Endothelial cell of umbilical vein (primary cell): Measurements from ENCODE around the gene RAB11FIP3. TPM values are rescaled to one million over a fixed set of nuclear protein-coding genes. Genes with fewer than 3 reads are reported as not detected.

Source experiments
- BruUV-seq: library from RNA; stranded (reverse); fragments of 400-500 nt; replicated peaks from 2 replicates; lab custom pipeline; 2021; lab: Mats Ljungman, UMichigan
- CTCF ChIA-PET: fragments of 300-600, 350-600 bp; sonication (Branson Sonifier 250); formaldehyde crosslinking; loops from one replicate; lab custom pipeline; 2021; ENCODE audit warnings: antibody characterized with exemption, inconsistent platforms; lab: Charles Lee
- POLR2A ChIA-PET: fragments of 300-600, 350-600 bp; sonication (Branson Sonifier 250); formaldehyde crosslinking; loops from one replicate; lab custom pipeline; 2021; ENCODE audit warnings: antibody characterized with exemption, inconsistent platforms; lab: Charles Lee
- DNase-seq: peaks from one replicate; pipeline ENCODE4 v3.0.0-alpha.2; 2011; ENCODE audit warnings: low read depth, low spot score
- FAIRE-seq: peaks from 2 replicates; lab custom pipeline; 2011; peaks lifted over from hg19 to GRCh38; lab: Jason Lieb, UNC
- H2AFZ ChIP-seq: 2 replicates; pipeline ENCODE4 v1.6.0; 2012; ENCODE audit warnings: low read depth, low read length, control low read depth, inconsistent platforms
- H3K27ac ChIP-seq: 2 replicates; pipeline ENCODE4 v1.5.1; 2011; ENCODE audit warnings: low read depth, mild to moderate bottlenecking, control low read depth, low read length, moderate library complexity; ENCODE audit not compliant: insufficient read depth
- H3K27me3 ChIP-seq, 2 experiments: 2 replicates each; pipeline versions ENCODE4 v1.6.0 to v1.6.1; 2011; ENCODE audit warnings: low read length in 2 of 2, mixed read lengths in 1 of 2; ENCODE audit not compliant: control insufficient read depth in 2 of 2, insufficient read depth in 2 of 2
- H3K36me3 ChIP-seq, 2 experiments: 2 replicates in 1 of 2; 3 replicates in 1 of 2; pipeline ENCODE4 v1.5.1; 2011; ENCODE audit warnings: low read length in 2 of 2, mild to moderate bottlenecking in 1 of 2, moderate library complexity in 1 of 2; ENCODE audit not compliant: control insufficient read depth in 2 of 2, insufficient read depth in 2 of 2; ENCODE audit errors: extremely low read depth in 1 of 2
- H3K4me1 ChIP-seq: 3 replicates; pipeline ENCODE4 v1.5.1; 2011; ENCODE audit warnings: mild to moderate bottlenecking, low read length; ENCODE audit not compliant: control insufficient read depth, insufficient read depth; ENCODE audit errors: extremely low read depth
- H3K4me2 ChIP-seq: 2 replicates; pipeline ENCODE4 v1.6.1; 2011; ENCODE audit warnings: low read length, control low read depth, mixed read lengths; ENCODE audit not compliant: insufficient read depth
- H3K4me3 ChIP-seq, 3 experiments: fragments of 200-600 bp in 1 of 3; sonication (generic), shearing (Covaris generic) in 1 of 3; replicated peaks in 1 of 3; 2 replicates each; pipeline ENCODE4 v1.5.1; 2011 to 2016; ENCODE audit warnings: control low read depth in 3 of 3, low read length in 3 of 3, mild to moderate bottlenecking in 2 of 3, inconsistent platforms in 1 of 3, low read depth in 1 of 3, moderate library complexity in 1 of 3; ENCODE audit not compliant: insufficient read depth in 1 of 3
- H3K79me2 ChIP-seq: 2 replicates; pipeline ENCODE4 v1.6.0; 2012; ENCODE audit warnings: low read length, inconsistent platforms; ENCODE audit not compliant: control insufficient read depth, insufficient read depth
- H3K9ac ChIP-seq: replicated peaks from 2 replicates; pipeline ENCODE3; 2011; ENCODE audit warnings: low read length, control low read depth; ENCODE audit not compliant: insufficient read depth; ENCODE audit errors: extremely low read depth
- H3K9me1 ChIP-seq: replicated peaks from 3 replicates; pipeline ENCODE4 v1.6.0; 2011; ENCODE audit warnings: mild to moderate bottlenecking, low read length; ENCODE audit not compliant: control insufficient read depth, insufficient read depth; ENCODE audit errors: extremely low read depth
- H3K9me3 ChIP-seq: replicated peaks from 2 replicates; pipeline ENCODE4 v1.5.1; 2012; ENCODE audit warnings: low read length, inconsistent platforms; ENCODE audit not compliant: control insufficient read depth, insufficient read depth
- H4K20me1 ChIP-seq: replicated peaks from 2 replicates; pipeline ENCODE3; 2011; ENCODE audit warnings: mild to moderate bottlenecking, low read length; ENCODE audit not compliant: control insufficient read depth, insufficient read depth; ENCODE audit errors: extremely low read depth
- CTCF ChIP-seq, 2 donors: IDR thresholded peaks; 1 replicate in 1 of 2; 2 replicates in 1 of 2; pipeline ENCODE4 v1.5.1; 2011; ENCODE audit warnings: low read length in 2 of 2, mild to moderate bottlenecking in 2 of 2, moderate library complexity in 2 of 2, control low read depth in 1 of 2, inconsistent platforms in 1 of 2, low read depth in 1 of 2; ENCODE audit not compliant: insufficient read depth in 1 of 2; ENCODE audit errors: extremely low read depth in 1 of 2
- EZH2 ChIP-seq: IDR thresholded peaks from 2 replicates; pipeline ENCODE4 v1.6.1; 2012; ENCODE audit warnings: borderline replicate concordance, low read depth, mild to moderate bottlenecking, moderate library complexity, low read length, inconsistent platforms; ENCODE audit not compliant: severe bottlenecking
- FOS ChIP-seq: IDR thresholded peaks from 2 replicates; pipeline ENCODE4 v1.6.1; 2011; ENCODE audit warnings: mild to moderate bottlenecking, low read length, moderate library complexity, borderline replicate concordance; ENCODE audit not compliant: insufficient read depth
- GATA2 ChIP-seq: IDR thresholded peaks from 2 replicates; pipeline ENCODE4 v1.7.0; 2011; ENCODE audit warnings: low read depth, mild to moderate bottlenecking, moderate library complexity, mixed read lengths, low read length; ENCODE audit not compliant: insufficient read length, insufficient read depth
- JUN ChIP-seq: IDR thresholded peaks from 2 replicates; pipeline ENCODE4 v1.6.1; 2011; ENCODE audit warnings: borderline replicate concordance, low read depth; ENCODE audit not compliant: insufficient read length, insufficient read depth
- MAX ChIP-seq: IDR thresholded peaks from 2 replicates; pipeline ENCODE4 v1.6.1; 2011; ENCODE audit not compliant: insufficient read depth, insufficient read length
- MYC ChIP-seq: IDR thresholded peaks from one replicate; pipeline ENCODE4 v1.6.1; 2011; ENCODE audit warnings: mild to moderate bottlenecking, low read depth, low read length
- POLR2A ChIP-seq: IDR thresholded peaks from 2 replicates; pipeline ENCODE4 v1.6.1; 2012; ENCODE audit warnings: low read depth, mild to moderate bottlenecking, control low read depth, low read length
- POLR2AphosphoS5 ChIP-seq: IDR thresholded peaks from 2 replicates; pipeline ENCODE4 v1.6.1; 2012; ENCODE audit warnings: low read depth, mild to moderate bottlenecking, control low read depth, low read length, moderate library complexity; ENCODE audit not compliant: insufficient read depth
- dilution Hi-C: fragments of 300-500 bp; cut with MboI; formaldehyde crosslinking; loops from one replicate; pipeline ENCODE4 v1.15.0; 2019; ENCODE audit warnings: low sequenced_read_pairs; ENCODE audit not compliant: extremely low pct_ligation_motif_present
- intact Hi-C: fragments of 100-400 bp; cut with micrococcal nuclease; formaldehyde crosslinking; loops from one replicate; pipeline ENCODE4 v1.10.0; 2022
- polyA plus RNA-seq, 4 experiments: library from polyadenylated mRNA; depleted of rRNA in 3 of 4; stranded (reverse) in 3 of 4; unstranded in 1 of 4; fragments of >200 nt; gene quantifications; 2 replicates each; pipeline versions ENCODE4 v1.2.1 to v1.2.3, GENCODE V29; 2011 to 2012; ENCODE audit warnings: missing spikeins in 1 of 4
- total RNA-seq: library from RNA; stranded (reverse); gene quantifications from 2 replicates; pipeline ENCODE4 v1.2.3, GENCODE V29; 2021

The RAB11FIP3 gene
- total and polyA plus RNA-seq, 2 donors (not counting 3 experiments of a cell fraction or from before 2014, with no cell fraction given): 20.5 to 75.9 TPM

- BruUV-seq: no TSS peak
- H3K9me1 ChIP-seq: no peaks in the 10 kb centered on the region
- no peak overlapping the region for H3K27ac ChIP-seq
- ChIA-PET CTCF (interaction anchor here (1.9 kb wide), 1 partner anchor 10 kb away, joined by 9 read pairs; no protein-coding TSS in a partner anchor), POLR2A (no interaction called here)
- no peaks in the 10 kb centered on the region for H3K36me3 ChIP-seq
- no peak for DNase-seq
- intact Hi-C loops: loop anchor here (5.0 kb wide), 1 partner anchor 38 kb away; the partner anchor contains the start of gene CAPN15
- no peak overlapping the region for H3K9ac ChIP-seq
- no peaks in the 10 kb centered on the region for H4K20me1 ChIP-seq
- no peak overlapping the region for H3K4me2 ChIP-seq
- dilution Hi-C loops: no loop called here
- no peak overlapping the region for H3K4me3 ChIP-seq
- H2AFZ ChIP-seq: no peak overlapping the region
- FAIRE-seq: no peak
- H3K27me3 ChIP-seq: peaks cover 7 to 9% of the 10 kb centered on the region in 2 experiments
- TF ChIP-seq POLR2A: no peak
- TF ChIP-seq EZH2: no peak
- no peak for TF ChIP-seq MAX
- no peak for TF ChIP-seq FOS
- TF ChIP-seq GATA2: no peak
- no peak for TF ChIP-seq MYC
- no peak for TF ChIP-seq CTCF (IDR thresholded peaks at IDR 0.05; ENCODE audit: extremely low read depth in 1 of 2, insufficient read depth in 1 of 2, low read depth in 1 of 2, low read length in 2 of 2)
- TF ChIP-seq JUN: no peak
- TF ChIP-seq POLR2AphosphoS5: no peak
- H3K4me1 ChIP-seq: peaks cover 21% of the 10 kb centered on the region
- no peaks in the 10 kb centered on the region for H3K9me3 ChIP-seq
- H3K79me2 ChIP-seq: peaks cover 6% of the 10 kb centered on the region
These were observed 140.2 kb downstream of the RAB11FIP3 start for GRCh38 chr16:565419-566330.
